Fibroblast of villous mesenchyme (primary cell): ENCODE results near the gene FOXL1. TPM values are rescaled to one million over a fixed set of nuclear protein-coding genes. Genes with fewer than 3 reads are reported as not detected.

ENCODE experiments used
- DNase-seq: peaks from one replicate; pipeline ENCODE4 v3.0.0-alpha.2; 2010; ENCODE audit warnings: low read depth
- H3K4me3 ChIP-seq: 2 replicates; pipeline ENCODE4 v1.5.1; 2011; ENCODE audit warnings: low read depth, mild to moderate bottlenecking, low read length
- CTCF ChIP-seq: IDR thresholded peaks from 2 replicates; pipeline ENCODE4 v1.5.1; 2012; ENCODE audit warnings: low read depth, mild to moderate bottlenecking, low read length; ENCODE audit not compliant: insufficient read depth
- total RNA-seq: library from RNA; depleted of rRNA; stranded (reverse); fragments of >200 nt; gene quantifications from 2 replicates; pipeline ENCODE4 v1.2.3, GENCODE V29; 2012

FOXL1 gene
- total RNA-seq, 1 donor: 0.86 TPM

- no peak overlapping the region for H3K4me3 ChIP-seq
- TF ChIP-seq CTCF: no peak
- DNase-seq: no peak
Observed at GRCh38 chr16:86597126-86597879, 19.0 kb downstream of the FOXL1 start.

- no peak overlapping the region for H3K4me3 ChIP-seq
- no peak for DNase-seq
- no peak for TF ChIP-seq CTCF
Observed at GRCh38 chr16:86597880-86598606, 19.7 kb downstream of the FOXL1 start.

- DNase-seq: peak; percentile 14
- no peak for TF ChIP-seq CTCF
- no peak overlapping the region for H3K4me3 ChIP-seq
Observed at GRCh38 chr16:86598607-86599565, 20.5 kb downstream of the FOXL1 start.

GRCh38 chr16:86601356-86601755, 23.0 kb downstream of the FOXL1 start:
- DNase-seq: no peak

GRCh38 chr16:86602521-86602920, 24.2 kb downstream of the FOXL1 start:
- DNase-seq: no peak
- no peak for TF ChIP-seq CTCF
- H3K4me3 ChIP-seq: no peak overlapping the region

More at GRCh38 chr16:86601356-86601755, 23.0 kb downstream of the FOXL1 start:
- no peak for TF ChIP-seq CTCF
- H3K4me3 ChIP-seq: no peak overlapping the region

GRCh38 chr16:86604436-86605193, 26.3 kb downstream of the FOXL1 start:
- H3K4me3 ChIP-seq: no peak overlapping the region
- no peak for DNase-seq

More at GRCh38 chr16:86604436-86605193, 26.3 kb downstream of the FOXL1 start:
- TF ChIP-seq CTCF: no peak
